Kidney tubule cell (primary cell): ENCODE data around the gene OPA1.
"Not testable (repeated sequence)": the region's sequence is repeated elsewhere in the genome, so short reads cannot be mapped to it uniquely, and the experiment has no call there.

Experiments
- DNase-seq: peaks from one replicate; pipeline ENCODE4 v3.0.0-alpha.2; 2018; ENCODE audit warnings: low spot score

OPA1 gene

GRCh38 chr3:193590088-193590856 lies 2.7 kb upstream of the OPA1 start:
- DNase-seq, result peak; percentile 70

- peak; percentile 36 for DNase-seq
These were observed 641 bp downstream of the OPA1 start for GRCh38 chr3:193593668-193594030.

GRCh38 chr3:193594946-193595689 lies 2.1 kb downstream of the OPA1 start:
- peak; percentile 51 for DNase-seq

GRCh38 chr3:193595939-193596487 lies 3.0 kb downstream of the OPA1 start:
- no peak for DNase-seq

- no peak for DNase-seq
These were observed 5.2 kb downstream of the OPA1 start for GRCh38 chr3:193598202-193598601.

- DNase-seq, result no peak
These were observed 6.4 kb downstream of the OPA1 start for GRCh38 chr3:193599393-193599792.

- DNase-seq, result peak; percentile 71
These were observed 12.9 kb downstream of the OPA1 start for GRCh38 chr3:193605876-193606275.

GRCh38 chr3:193606892-193607291 lies 13.9 kb downstream of the OPA1 start:
- not testable (repeated sequence) for DNase-seq

GRCh38 chr3:193610516-193610915 lies 17.5 kb downstream of the OPA1 start:
- not testable (repeated sequence) for DNase-seq

- DNase-seq, result no peak
These were observed 21.4 kb downstream of the OPA1 start for GRCh38 chr3:193614430-193614829.

- DNase-seq, result no peak
These were observed 24.6 kb downstream of the OPA1 start for GRCh38 chr3:193617628-193618027.

GRCh38 chr3:193620057-193620456 lies 27.0 kb downstream of the OPA1 start:
- no peak for DNase-seq

- DNase-seq, result no peak
These were observed 27.6 kb downstream of the OPA1 start for GRCh38 chr3:193620650-193621049.

GRCh38 chr3:193621127-193621526 lies 28.1 kb downstream of the OPA1 start:
- no peak for DNase-seq

- no peak for DNase-seq
These were observed 37.0 kb downstream of the OPA1 start for GRCh38 chr3:193630005-193630404.

- DNase-seq, result no peak
These were observed 44.8 kb downstream of the OPA1 start for GRCh38 chr3:193637831-193638230.

GRCh38 chr3:193638833-193639232 lies 45.8 kb downstream of the OPA1 start:
- no peak for DNase-seq

- no peak for DNase-seq
These were observed 47.2 kb downstream of the OPA1 start for GRCh38 chr3:193640165-193640715.

GRCh38 chr3:193640728-193641439 lies 47.9 kb downstream of the OPA1 start:
- no peak for DNase-seq

- no peak for DNase-seq
These were observed 48.4 kb downstream of the OPA1 start for GRCh38 chr3:193641440-193641775.

GRCh38 chr3:193645806-193646205 lies 52.8 kb downstream of the OPA1 start:
- DNase-seq, result no peak

- DNase-seq, result no peak
These were observed 55.6 kb downstream of the OPA1 start for GRCh38 chr3:193648542-193649076.
